Measurements from ENCODE around the gene RNASE4. TPM values are rescaled to one million over a fixed set of nuclear protein-coding genes. Genes with fewer than 3 reads are reported as not detected.
"Not testable (repeated sequence)": the region's sequence is repeated elsewhere in the genome, so short reads cannot be mapped to it uniquely, and the experiment has no call there.

The RNASE4 gene
- total and polyA plus RNA-seq, 2 experiments from 2014 or later = 7.2 to 9.1 TPM

GRCh38 chr14:20732477-20732876 lies 48.1 kb downstream of the RNASE4 start:
- Histone ChIP-seq H3K36me3 (no peaks in the 10 kb centered on the region), H3K9me3 (ENCODE audit: low read depth) (no peaks in the 10 kb centered on the region), H3K4me1 (ENCODE audit: low read depth) (peaks cover 3% of the 10 kb centered on the region), H3K27me3 (no peaks in the 10 kb centered on the region), H3K4me3 (no peak overlapping the region), H3K27ac (no peak overlapping the region)
- no peak for DNase-seq (ENCODE audit: low read depth in 1 of 2, low spot score in 1 of 2)
- TF ChIP-seq CTCF (IDR thresholded peaks at IDR 0.05; ENCODE audit: low read depth, low read length) = no peak

- no peak for TF ChIP-seq CTCF (IDR thresholded peaks at IDR 0.05; ENCODE audit: low read depth, low read length)
- no peak for DNase-seq (ENCODE audit: low read depth in 1 of 2, low spot score in 1 of 2)
- no peaks in the 10 kb centered on the region for H3K27me3 ChIP-seq
- peaks cover 3% of the 10 kb centered on the region for H3K4me1 ChIP-seq (ENCODE audit: low read depth)
- H3K4me3 ChIP-seq = no peak overlapping the region
- no peaks in the 10 kb centered on the region for H3K36me3 ChIP-seq
- no peak overlapping the region for H3K27ac ChIP-seq
- no peaks in the 10 kb centered on the region for H3K9me3 ChIP-seq (ENCODE audit: low read depth)
These were observed 48.7 kb downstream of the RNASE4 start for GRCh38 chr14:20732979-20733635.

GRCh38 chr14:20733684-20734429 lies 49.5 kb downstream of the RNASE4 start:
- Histone ChIP-seq H3K4me1 (ENCODE audit: low read depth) (peaks cover 3% of the 10 kb centered on the region), H3K27ac (no peak overlapping the region), H3K9me3 (ENCODE audit: low read depth) (no peaks in the 10 kb centered on the region), H3K4me3 (no peak overlapping the region), H3K36me3 (no peaks in the 10 kb centered on the region), H3K27me3 (no peaks in the 10 kb centered on the region)
- no peak for TF ChIP-seq CTCF (IDR thresholded peaks at IDR 0.05; ENCODE audit: low read depth, low read length)
- DNase-seq (ENCODE audit: low read depth in 1 of 2, low spot score in 1 of 2) = no peak

GRCh38 chr14:20734430-20734806 lies 50.1 kb downstream of the RNASE4 start:
- H3K4me1 ChIP-seq (ENCODE audit: low read depth) = peaks cover 3% of the 10 kb centered on the region
- no peaks in the 10 kb centered on the region for H3K36me3 ChIP-seq
- TF ChIP-seq CTCF (IDR thresholded peaks at IDR 0.05; ENCODE audit: low read depth, low read length) = no peak
- no peak overlapping the region for H3K4me3 ChIP-seq
- DNase-seq (ENCODE audit: low read depth in 1 of 2, low spot score in 1 of 2) = no peak
- H3K9me3 ChIP-seq (ENCODE audit: low read depth) = no peaks in the 10 kb centered on the region
- no peaks in the 10 kb centered on the region for H3K27me3 ChIP-seq
- no peak overlapping the region for H3K27ac ChIP-seq

- not testable (repeated sequence) for H3K4me3 ChIP-seq; H3K27ac ChIP-seq; H3K4me1 ChIP-seq (ENCODE audit: low read depth); H3K27me3 ChIP-seq; DNase-seq (ENCODE audit: low read depth in 1 of 2, low spot score in 1 of 2); H3K36me3 ChIP-seq; H3K9me3 ChIP-seq (ENCODE audit: low read depth)
These were observed 53.9 kb downstream of the RNASE4 start for GRCh38 chr14:20738292-20738691.

GRCh38 chr14:20742132-20742531 lies 57.8 kb downstream of the RNASE4 start:
- H3K36me3 ChIP-seq = no peaks in the 10 kb centered on the region
- no peaks in the 10 kb centered on the region for H3K9me3 ChIP-seq (ENCODE audit: low read depth)
- no peak overlapping the region for H3K4me3 ChIP-seq
- DNase-seq (ENCODE audit: low read depth in 1 of 2, low spot score in 1 of 2) = no peak
- no peak for TF ChIP-seq CTCF (IDR thresholded peaks at IDR 0.05; ENCODE audit: low read depth, low read length)
- H3K4me1 ChIP-seq (ENCODE audit: low read depth) = no peaks in the 10 kb centered on the region
- H3K27ac ChIP-seq = no peak overlapping the region
- H3K27me3 ChIP-seq = no peaks in the 10 kb centered on the region

All from cardiac muscle cell (in vitro differentiated cells and primary cell).